IPS-NIHi7 (cell line): ENCODE results near the gene KPTN.
A peak's percentile ranks its signal among the peaks of the same experiment; 100 is the strongest.

Source experiments
- DNase-seq: peaks from one replicate; pipeline ENCODE4 v3.0.0; 2012; ENCODE audit warnings: mixed read lengths; ENCODE audit errors: extremely low spot score

Gene KPTN

GRCh38 chr19:47483800-47484690, at the start of gene KPTN:
KPTN (minus strand) TSS chr19:47484219; CDS start chr19:47484160, 59 bp downstream.
- DNase-seq = peak; percentile 98

GRCh38 chr19:47531640-47532387, 47.8 kb upstream of the KPTN start:
- no peak for DNase-seq

GRCh38 chr19:47529018-47529742, 45.2 kb upstream of the KPTN start:
- DNase-seq = no peak

- DNase-seq = no peak
Observed at GRCh38 chr19:47526798-47527197, 42.8 kb upstream of the KPTN start.

- no peak for DNase-seq
Observed at GRCh38 chr19:47523473-47523872, 39.5 kb upstream of the KPTN start.

- DNase-seq = no peak
Observed at GRCh38 chr19:47521473-47522180, 37.6 kb upstream of the KPTN start.

- DNase-seq = no peak
Observed at GRCh38 chr19:47520839-47521238, 36.8 kb upstream of the KPTN start.

- DNase-seq = no peak
Observed at GRCh38 chr19:47520343-47520806, 36.4 kb upstream of the KPTN start.

- DNase-seq = no peak
Observed at GRCh38 chr19:47518854-47519253, 34.8 kb upstream of the KPTN start.

GRCh38 chr19:47518139-47518538, 34.1 kb upstream of the KPTN start:
- DNase-seq = no peak

GRCh38 chr19:47514869-47515588, 31.0 kb upstream of the KPTN start, which contains the start of gene NAPA:
NAPA (minus strand) TSS chr19:47515063; CDS start chr19:47514940, 123 bp downstream.
- peak; percentile 100 for DNase-seq

- DNase-seq = no peak
Observed at GRCh38 chr19:47514151-47514868, 30.3 kb upstream of the KPTN start.

- no peak for DNase-seq
Observed at GRCh38 chr19:47512948-47513319, 28.9 kb upstream of the KPTN start.

GRCh38 chr19:47512183-47512947, 28.3 kb upstream of the KPTN start:
- DNase-seq = no peak

- DNase-seq = no peak
Observed at GRCh38 chr19:47511681-47512080, 27.7 kb upstream of the KPTN start.

- no peak for DNase-seq
Observed at GRCh38 chr19:47511128-47511517, 27.1 kb upstream of the KPTN start.

- DNase-seq = no peak
Observed at GRCh38 chr19:47510516-47511127, 26.6 kb upstream of the KPTN start.

GRCh38 chr19:47509973-47510372, 26.0 kb upstream of the KPTN start:
- DNase-seq = no peak
